ENCODE results near the gene BIRC2.
"Not testable (repeated sequence)": the region's sequence is repeated elsewhere in the genome, so short reads cannot be mapped to it uniquely, and the experiment has no call there.

Gene BIRC2

GRCh38 chr11:102322560-102322959 is 24.5 kb upstream of the BIRC2 start:
- no peak for DNase-seq (ENCODE audit: low spot score)

- no peak for DNase-seq (ENCODE audit: low spot score)
Measured at GRCh38 chr11:102323542-102324251, 23.3 kb upstream of the BIRC2 start.

GRCh38 chr11:102325088-102325487 is 21.9 kb upstream of the BIRC2 start:
- no peak for DNase-seq (ENCODE audit: low spot score)

GRCh38 chr11:102328748-102329147 is 18.3 kb upstream of the BIRC2 start:
- no peak for DNase-seq (ENCODE audit: low spot score)

GRCh38 chr11:102330231-102330630 is 16.8 kb upstream of the BIRC2 start:
- DNase-seq (ENCODE audit: low spot score): no peak

GRCh38 chr11:102331341-102331740 is 15.7 kb upstream of the BIRC2 start:
- no peak for DNase-seq (ENCODE audit: low spot score)

- no peak for DNase-seq (ENCODE audit: low spot score)
Measured at GRCh38 chr11:102332611-102332994, 14.4 kb upstream of the BIRC2 start.

- DNase-seq (ENCODE audit: low spot score): no peak
Measured at GRCh38 chr11:102338479-102339010, 8.5 kb upstream of the BIRC2 start.

- not testable (repeated sequence) for DNase-seq (ENCODE audit: low spot score)
Measured at GRCh38 chr11:102341311-102341710, 5.7 kb upstream of the BIRC2 start.

GRCh38 chr11:102341844-102342318 is 5.1 kb upstream of the BIRC2 start:
- DNase-seq (ENCODE audit: low spot score): peak; percentile 56

- DNase-seq (ENCODE audit: low spot score): no peak
Measured at GRCh38 chr11:102343809-102344208, 3.2 kb upstream of the BIRC2 start.

- no peak for DNase-seq (ENCODE audit: low spot score)
Measured at GRCh38 chr11:102345904-102346303, 1.1 kb upstream of the BIRC2 start.

- no peak for DNase-seq (ENCODE audit: low spot score)
Measured at GRCh38 chr11:102346456-102346747, 612 bp upstream of the BIRC2 start.

GRCh38 chr11:102347462-102348370 is 702 bp downstream of the BIRC2 start:
- no peak for DNase-seq (ENCODE audit: low spot score)

- no peak for DNase-seq (ENCODE audit: low spot score)
Measured at GRCh38 chr11:102357116-102357515, 10.1 kb downstream of the BIRC2 start.

GRCh38 chr11:102359372-102359771 is 12.4 kb downstream of the BIRC2 start:
- no peak for DNase-seq (ENCODE audit: low spot score)

- no peak for DNase-seq (ENCODE audit: low spot score)
Measured at GRCh38 chr11:102360681-102361080, 13.7 kb downstream of the BIRC2 start.

- DNase-seq (ENCODE audit: low spot score): no peak
Measured at GRCh38 chr11:102361086-102362031, 14.3 kb downstream of the BIRC2 start.

- no peak for DNase-seq (ENCODE audit: low spot score)
Measured at GRCh38 chr11:102364991-102365390, 18.0 kb downstream of the BIRC2 start.

GRCh38 chr11:102367364-102367763 is 20.4 kb downstream of the BIRC2 start:
- no peak for DNase-seq (ENCODE audit: low spot score)

- DNase-seq (ENCODE audit: low spot score): no peak
Measured at GRCh38 chr11:102368472-102368871, 21.5 kb downstream of the BIRC2 start.

Measured in SK-N-DZ (cell line).